GM21529 (cell line): ENCODE results near the gene SNRNP200.

Experiments
- ATAC-seq: cut with Tn5 transposase; IDR thresholded peaks from one replicate; pipeline ENCODE4 v1.9.1; 2021; ENCODE audit not compliant: unreplicated experiment

Gene SNRNP200

GRCh38 chr2:96251721-96252292 is 53.5 kb downstream of the SNRNP200 start:
- no peak for ATAC-seq

GRCh38 chr2:96250188-96250587 is 55.2 kb downstream of the SNRNP200 start:
- ATAC-seq, result no peak

- ATAC-seq, result no peak
These were observed 55.7 kb downstream of the SNRNP200 start for GRCh38 chr2:96249654-96250053.

GRCh38 chr2:96248624-96249023 is 56.7 kb downstream of the SNRNP200 start:
- ATAC-seq, result no peak

- no peak for ATAC-seq
These were observed 57.5 kb downstream of the SNRNP200 start for GRCh38 chr2:96247896-96248295.

GRCh38 chr2:96247009-96247408 is 58.3 kb downstream of the SNRNP200 start:
- no peak for ATAC-seq

- no peak for ATAC-seq
These were observed 59.5 kb downstream of the SNRNP200 start for GRCh38 chr2:96245609-96246390.

DNA sequence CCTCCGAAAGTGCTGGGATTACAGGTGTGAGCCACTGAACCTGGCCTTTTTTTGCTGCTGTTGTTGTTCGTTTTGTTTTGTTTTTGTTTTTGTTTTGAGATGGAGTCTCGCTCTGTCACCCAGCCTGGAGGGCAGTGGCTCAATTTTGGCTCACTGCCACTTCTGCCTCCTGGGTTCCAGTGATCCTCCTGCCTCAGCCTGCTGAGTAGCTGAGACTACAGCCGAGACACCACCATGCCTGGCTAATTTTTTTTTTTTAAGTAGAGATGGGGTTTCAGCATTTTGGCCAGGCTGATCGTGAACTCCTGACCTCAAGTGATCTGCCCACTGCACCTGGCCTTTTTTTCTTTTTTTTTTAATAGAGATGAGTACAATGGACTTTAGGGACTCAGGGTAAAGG is 61.5 kb downstream of the SNRNP200 start:
- ATAC-seq, result no peak

DNA sequence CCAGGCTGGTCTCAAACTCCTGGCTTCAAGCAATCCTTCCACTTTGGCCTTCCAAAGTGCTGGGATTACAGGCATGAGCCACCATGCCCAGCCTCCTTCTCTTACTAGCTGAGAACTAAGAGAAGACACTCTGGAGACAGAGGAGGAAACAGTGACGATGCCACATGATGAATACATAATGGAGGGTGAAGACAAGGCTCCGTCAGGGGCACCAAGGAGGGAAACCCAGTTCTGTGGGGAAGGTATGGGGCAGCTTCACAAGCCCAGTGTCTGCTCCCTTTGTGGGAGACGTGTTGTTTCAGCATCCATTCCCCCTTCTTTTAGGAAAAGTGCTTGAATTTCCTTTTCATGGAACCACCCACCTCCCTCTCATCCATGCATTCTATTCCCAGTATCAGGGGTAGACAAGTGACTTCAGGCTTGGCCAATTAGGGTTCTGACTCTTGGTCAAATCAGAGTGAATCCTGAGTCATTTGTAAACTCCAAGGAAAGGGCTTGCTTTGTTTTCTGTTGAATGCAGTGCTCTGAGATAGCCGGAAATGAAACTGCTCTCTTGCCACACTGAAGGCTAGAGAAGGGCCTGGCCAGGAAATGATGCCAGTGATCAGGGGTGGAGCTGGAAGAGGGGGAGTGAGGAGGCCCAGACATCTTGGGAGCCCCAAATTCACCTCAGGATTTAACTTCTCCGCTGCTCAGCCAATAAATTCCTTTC is 63.3 kb downstream of the SNRNP200 start:
- peak; percentile 90 for ATAC-seq

- ATAC-seq, result no peak
These were observed 64.1 kb downstream of the SNRNP200 start for GRCh38 chr2:96241227-96241626.

DNA sequence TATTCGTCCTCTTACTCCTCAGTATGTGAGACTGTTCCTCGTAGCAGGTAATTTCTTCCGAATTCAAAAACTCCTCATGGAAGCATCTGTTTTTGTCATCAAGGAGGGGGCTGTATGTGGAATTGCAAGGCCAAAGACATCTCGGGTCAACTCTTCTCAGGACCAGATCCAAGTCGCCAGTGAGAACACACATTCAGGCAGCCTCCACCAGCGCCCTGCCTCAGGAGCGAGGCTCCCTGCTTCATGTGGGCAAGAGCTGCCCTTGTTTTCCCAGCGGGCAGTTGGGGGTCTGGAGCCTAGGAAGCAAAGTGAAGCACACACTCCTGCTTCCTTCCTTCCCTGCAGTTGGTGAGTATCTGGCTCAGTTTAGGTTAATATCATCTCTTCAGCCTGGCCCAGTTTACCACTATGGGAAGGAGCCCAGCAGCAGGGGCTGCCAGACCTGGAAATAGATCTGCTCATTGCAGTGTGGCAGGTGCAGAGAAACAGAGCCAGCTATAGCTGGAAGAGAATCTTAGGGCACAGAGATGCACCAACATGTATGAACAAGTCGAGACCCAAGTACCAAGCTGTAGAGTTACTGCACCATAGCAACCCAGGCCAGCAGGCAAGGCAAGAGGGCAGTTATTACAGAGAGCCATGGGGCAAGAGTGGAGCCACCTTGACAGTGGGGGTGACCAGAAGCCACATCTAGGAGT is 64.9 kb downstream of the SNRNP200 start:
- no peak for ATAC-seq

DNA sequence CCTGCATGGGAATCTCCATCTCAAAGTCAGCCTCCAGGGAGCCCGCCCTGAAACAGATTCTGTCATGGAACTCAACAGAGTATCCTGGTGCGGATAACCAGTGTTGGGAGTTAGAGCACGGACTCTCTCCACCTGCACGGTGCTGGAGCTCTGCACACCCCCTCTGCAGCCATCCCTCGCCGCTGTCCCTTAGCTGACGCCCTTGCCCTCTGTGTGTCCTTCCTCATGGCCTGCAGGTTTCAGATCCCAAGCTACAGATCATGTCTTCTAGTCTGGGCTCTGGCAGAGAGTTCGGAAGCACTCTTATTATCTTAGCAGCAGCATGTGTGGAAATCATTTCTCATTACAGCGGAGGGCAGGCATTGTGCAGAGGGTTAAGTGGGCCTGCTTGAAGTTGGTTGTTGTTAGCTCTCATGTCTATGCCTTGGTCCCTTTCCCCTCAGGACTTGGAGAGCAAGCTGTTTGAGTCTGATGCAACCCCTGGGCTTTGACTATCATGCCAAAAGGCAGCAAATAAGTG is 65.5 kb downstream of the SNRNP200 start:
- no peak for ATAC-seq

GRCh38 chr2:96239091-96239490 is 66.3 kb downstream of the SNRNP200 start:
- ATAC-seq, result no peak

- no peak for ATAC-seq
These were observed 67.1 kb downstream of the SNRNP200 start for GRCh38 chr2:96238266-96238665.

DNA sequence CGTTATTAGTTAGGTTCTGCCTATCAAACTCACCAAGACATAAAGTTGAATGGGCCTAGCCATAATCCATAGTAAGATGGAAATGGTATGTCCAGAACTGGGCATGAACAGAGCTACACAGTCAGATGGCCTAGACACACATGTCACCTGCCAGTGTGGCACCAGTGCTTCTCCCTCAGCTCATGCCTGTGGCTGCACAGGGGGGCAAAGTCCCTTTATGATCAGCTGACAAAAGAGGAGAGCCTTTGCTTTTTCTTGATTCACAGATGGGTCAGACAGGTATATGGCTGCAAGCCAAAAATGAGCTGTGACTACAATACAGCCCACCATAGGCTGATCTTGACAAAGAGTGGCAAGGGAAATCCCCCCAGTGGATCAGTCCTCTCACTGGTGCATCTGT is 68.5 kb downstream of the SNRNP200 start:
- no peak for ATAC-seq

GRCh38 chr2:96233880-96234316 is 71.4 kb downstream of the SNRNP200 start:
- ATAC-seq, result peak; percentile 94

GRCh38 chr2:96233436-96233835 is 71.9 kb downstream of the SNRNP200 start:
- ATAC-seq, result no peak

GRCh38 chr2:96231316-96231715 is 74.0 kb downstream of the SNRNP200 start:
- no peak for ATAC-seq

GRCh38 chr2:96225016-96225533 is 80.3 kb downstream of the SNRNP200 start:
- peak; percentile 90 for ATAC-seq
